Endothelial cell of umbilical vein (primary cell): ENCODE results near the gene EVI2A. TPM values are rescaled to one million over a fixed set of nuclear protein-coding genes. Genes with fewer than 3 reads are reported as not detected.
"Not testable (repeated sequence)": the region's sequence is repeated elsewhere in the genome, so short reads cannot be mapped to it uniquely, and the experiment has no call there.

Experiments used
- BruUV-seq: library from RNA; stranded (reverse); fragments of 400-500 nt; replicated peaks from 2 replicates; lab custom pipeline; 2021; lab: Mats Ljungman, UMichigan
- CTCF ChIA-PET: fragments of 300-600, 350-600 bp; sonication (Branson Sonifier 250); formaldehyde crosslinking; loops from one replicate; lab custom pipeline; 2021; ENCODE audit warnings: antibody characterized with exemption, inconsistent platforms; lab: Charles Lee
- POLR2A ChIA-PET: fragments of 300-600, 350-600 bp; sonication (Branson Sonifier 250); formaldehyde crosslinking; loops from one replicate; lab custom pipeline; 2021; ENCODE audit warnings: antibody characterized with exemption, inconsistent platforms; lab: Charles Lee
- DNase-seq: peaks from one replicate; pipeline ENCODE4 v3.0.0-alpha.2; 2011; ENCODE audit warnings: low read depth, low spot score
- FAIRE-seq: peaks from 2 replicates; lab custom pipeline; 2011; peaks lifted over from hg19 to GRCh38; lab: Jason Lieb, UNC
- H2AFZ ChIP-seq: 2 replicates; pipeline ENCODE4 v1.6.0; 2012; ENCODE audit warnings: low read depth, low read length, control low read depth, inconsistent platforms
- H3K27ac ChIP-seq: 2 replicates; pipeline ENCODE4 v1.5.1; 2011; ENCODE audit warnings: low read depth, mild to moderate bottlenecking, control low read depth, low read length, moderate library complexity; ENCODE audit not compliant: insufficient read depth
- H3K27me3 ChIP-seq, 2 experiments: 2 replicates each; pipeline versions ENCODE4 v1.6.0 to v1.6.1; 2011; ENCODE audit warnings: low read length in 2 of 2, mixed read lengths in 1 of 2; ENCODE audit not compliant: control insufficient read depth in 2 of 2, insufficient read depth in 2 of 2
- H3K36me3 ChIP-seq, 2 experiments: 2 replicates in 1 of 2; 3 replicates in 1 of 2; pipeline ENCODE4 v1.5.1; 2011; ENCODE audit warnings: low read length in 2 of 2, mild to moderate bottlenecking in 1 of 2, moderate library complexity in 1 of 2; ENCODE audit not compliant: control insufficient read depth in 2 of 2, insufficient read depth in 2 of 2; ENCODE audit errors: extremely low read depth in 1 of 2
- H3K4me1 ChIP-seq: 3 replicates; pipeline ENCODE4 v1.5.1; 2011; ENCODE audit warnings: mild to moderate bottlenecking, low read length; ENCODE audit not compliant: control insufficient read depth, insufficient read depth; ENCODE audit errors: extremely low read depth
- H3K4me2 ChIP-seq: 2 replicates; pipeline ENCODE4 v1.6.1; 2011; ENCODE audit warnings: low read length, control low read depth, mixed read lengths; ENCODE audit not compliant: insufficient read depth
- H3K4me3 ChIP-seq, 3 experiments: fragments of 200-600 bp in 1 of 3; sonication (generic), shearing (Covaris generic) in 1 of 3; replicated peaks in 1 of 3; 2 replicates each; pipeline ENCODE4 v1.5.1; 2011 to 2016; ENCODE audit warnings: control low read depth in 3 of 3, low read length in 3 of 3, mild to moderate bottlenecking in 2 of 3, inconsistent platforms in 1 of 3, low read depth in 1 of 3, moderate library complexity in 1 of 3; ENCODE audit not compliant: insufficient read depth in 1 of 3
- H3K79me2 ChIP-seq: 2 replicates; pipeline ENCODE4 v1.6.0; 2012; ENCODE audit warnings: low read length, inconsistent platforms; ENCODE audit not compliant: control insufficient read depth, insufficient read depth
- H3K9ac ChIP-seq: replicated peaks from 2 replicates; pipeline ENCODE3; 2011; ENCODE audit warnings: low read length, control low read depth; ENCODE audit not compliant: insufficient read depth; ENCODE audit errors: extremely low read depth
- H3K9me1 ChIP-seq: replicated peaks from 3 replicates; pipeline ENCODE4 v1.6.0; 2011; ENCODE audit warnings: mild to moderate bottlenecking, low read length; ENCODE audit not compliant: control insufficient read depth, insufficient read depth; ENCODE audit errors: extremely low read depth
- H3K9me3 ChIP-seq: replicated peaks from 2 replicates; pipeline ENCODE4 v1.5.1; 2012; ENCODE audit warnings: low read length, inconsistent platforms; ENCODE audit not compliant: control insufficient read depth, insufficient read depth
- H4K20me1 ChIP-seq: replicated peaks from 2 replicates; pipeline ENCODE3; 2011; ENCODE audit warnings: mild to moderate bottlenecking, low read length; ENCODE audit not compliant: control insufficient read depth, insufficient read depth; ENCODE audit errors: extremely low read depth
- CTCF ChIP-seq, 2 donors: IDR thresholded peaks; 1 replicate in 1 of 2; 2 replicates in 1 of 2; pipeline ENCODE4 v1.5.1; 2011; ENCODE audit warnings: low read length in 2 of 2, mild to moderate bottlenecking in 2 of 2, moderate library complexity in 2 of 2, control low read depth in 1 of 2, inconsistent platforms in 1 of 2, low read depth in 1 of 2; ENCODE audit not compliant: insufficient read depth in 1 of 2; ENCODE audit errors: extremely low read depth in 1 of 2
- EZH2 ChIP-seq: IDR thresholded peaks from 2 replicates; pipeline ENCODE4 v1.6.1; 2012; ENCODE audit warnings: borderline replicate concordance, low read depth, mild to moderate bottlenecking, moderate library complexity, low read length, inconsistent platforms; ENCODE audit not compliant: severe bottlenecking
- FOS ChIP-seq: IDR thresholded peaks from 2 replicates; pipeline ENCODE4 v1.6.1; 2011; ENCODE audit warnings: mild to moderate bottlenecking, low read length, moderate library complexity, borderline replicate concordance; ENCODE audit not compliant: insufficient read depth
- GATA2 ChIP-seq: IDR thresholded peaks from 2 replicates; pipeline ENCODE4 v1.7.0; 2011; ENCODE audit warnings: low read depth, mild to moderate bottlenecking, moderate library complexity, mixed read lengths, low read length; ENCODE audit not compliant: insufficient read length, insufficient read depth
- JUN ChIP-seq: IDR thresholded peaks from 2 replicates; pipeline ENCODE4 v1.6.1; 2011; ENCODE audit warnings: borderline replicate concordance, low read depth; ENCODE audit not compliant: insufficient read length, insufficient read depth
- MAX ChIP-seq: IDR thresholded peaks from 2 replicates; pipeline ENCODE4 v1.6.1; 2011; ENCODE audit not compliant: insufficient read depth, insufficient read length
- MYC ChIP-seq: IDR thresholded peaks from one replicate; pipeline ENCODE4 v1.6.1; 2011; ENCODE audit warnings: mild to moderate bottlenecking, low read depth, low read length
- POLR2A ChIP-seq: IDR thresholded peaks from 2 replicates; pipeline ENCODE4 v1.6.1; 2012; ENCODE audit warnings: low read depth, mild to moderate bottlenecking, control low read depth, low read length
- POLR2AphosphoS5 ChIP-seq: IDR thresholded peaks from 2 replicates; pipeline ENCODE4 v1.6.1; 2012; ENCODE audit warnings: low read depth, mild to moderate bottlenecking, control low read depth, low read length, moderate library complexity; ENCODE audit not compliant: insufficient read depth
- dilution Hi-C: fragments of 300-500 bp; cut with MboI; formaldehyde crosslinking; loops from one replicate; pipeline ENCODE4 v1.15.0; 2019; ENCODE audit warnings: low sequenced_read_pairs; ENCODE audit not compliant: extremely low pct_ligation_motif_present
- intact Hi-C: fragments of 100-400 bp; cut with micrococcal nuclease; formaldehyde crosslinking; loops from one replicate; pipeline ENCODE4 v1.10.0; 2022
- polyA plus RNA-seq, 4 experiments: library from polyadenylated mRNA; depleted of rRNA in 3 of 4; stranded (reverse) in 3 of 4; unstranded in 1 of 4; fragments of >200 nt; gene quantifications; 2 replicates each; pipeline versions ENCODE4 v1.2.1 to v1.2.3, GENCODE V29; 2011 to 2012; ENCODE audit warnings: missing spikeins in 1 of 4
- total RNA-seq: library from RNA; stranded (reverse); gene quantifications from 2 replicates; pipeline ENCODE4 v1.2.3, GENCODE V29; 2021

EVI2A gene
- total and polyA plus RNA-seq, 2 donors (not counting 3 experiments of a cell fraction or from before 2014, with no cell fraction given) = 0.07 to 0.22 TPM

GRCh38 chr17:31349454-31349853 is 28.0 kb upstream of the EVI2A start:
- Histone ChIP-seq H3K9me1 (no peaks in the 10 kb centered on the region), H3K9me3 (no peaks in the 10 kb centered on the region), H3K9ac (no peak overlapping the region), H3K79me2 (no peaks in the 10 kb centered on the region), H3K36me3 (peaks cover 0 to 2% of the 10 kb centered on the region in 2 experiments), H3K4me1 (no peaks in the 10 kb centered on the region), H4K20me1 (no peaks in the 10 kb centered on the region), H3K27me3 (no peaks in the 10 kb centered on the region), H3K27ac (no peak overlapping the region), H3K4me2 (no peak overlapping the region), H2AFZ (no peak overlapping the region), H3K4me3 (no peak overlapping the region)
- intact Hi-C loops (no loop called here), dilution Hi-C loops (no loop called here)
- no peak for FAIRE-seq
- no peak for DNase-seq
- ChIA-PET CTCF (interaction anchor here (0.6 to 1.0 kb wide), 2 partner anchors 37 to 40 kb away, joined by 3 to 4 read pairs; no protein-coding TSS in a partner anchor), POLR2A (no interaction called here)
- TF ChIP-seq CTCF (IDR thresholded peaks at IDR 0.05; ENCODE audit: extremely low read depth in 1 of 2, insufficient read depth in 1 of 2, low read depth in 1 of 2, low read length in 2 of 2) (no peak), POLR2A (no peak), FOS (no peak), EZH2 (no peak), MAX (no peak), JUN (no peak), GATA2 (no peak), MYC (no peak), POLR2AphosphoS5 (no peak)
- no TSS peak for BruUV-seq

- DNase-seq, H3K4me2 ChIP-seq, H3K36me3 ChIP-seq, H3K9ac ChIP-seq, BruUV-seq, CTCF ChIA-PET, H3K9me1 ChIP-seq, H2AFZ ChIP-seq, H3K4me1 ChIP-seq, FAIRE-seq, intact Hi-C loops, dilution Hi-C loops, H4K20me1 ChIP-seq, H3K27ac ChIP-seq, H3K27me3 ChIP-seq, H3K79me2 ChIP-seq, POLR2A ChIA-PET, H3K4me3 ChIP-seq, H3K9me3 ChIP-seq: not testable (repeated sequence)
These were observed 23.8 kb upstream of the EVI2A start for GRCh38 chr17:31345191-31345747.
